ENCODE measurements around the gene LMAN2L. TPM values are rescaled to one million over a fixed set of nuclear protein-coding genes. Genes with fewer than 3 reads are reported as not detected.
A peak's percentile ranks its signal among the peaks of the same experiment; 100 is the strongest.

LMAN2L gene
- total RNA-seq, 1 experiment from 2014 or later = 15.6 TPM

- Histone ChIP-seq H3K27ac (peak overlapping the region; percentile 82), H3K4me2 (peak overlapping the region; percentile 67), H3K79me2 (ENCODE audit: low read depth) (no peaks in the 10 kb centered on the region), H3K4me1 (replicated peaks; ENCODE audit: insufficient read depth) (peaks cover 19% of the 10 kb centered on the region), H3K27me3 (ENCODE audit: insufficient read depth, low read depth) (no peaks in the 10 kb centered on the region), H3K36me3 (ENCODE audit: low read depth) (0 out of 2 replicates have a peak, but pooled peaks cover 4% of the 10 kb centered on the region), H3K9me2 (ENCODE audit: insufficient read depth) (no peaks in the 10 kb centered on the region), H4K20me1 (ENCODE audit: insufficient read depth) (no peaks in the 10 kb centered on the region), H3K9me3 (ENCODE audit: insufficient read depth, low read depth) (peaks cover 17% of the 10 kb centered on the region), H2AFZ (peak overlapping the region; percentile 65), H3K4me3 (peak overlapping the region; percentile 23; the same call in 1 of the 2 replicates), H3F3A (ENCODE audit: insufficient read depth, low read depth) (peaks cover 25% of the 10 kb centered on the region)
- TF ChIP-seq CTCF (conservative IDR thresholded peaks at IDR 0.05) (no peak), EZH2 (IDR thresholded peaks at IDR 0.05; ENCODE audit: low read depth) (no peak)
- DNase-seq = peak in 1 of 2 experiments; percentile 47
- CTCF ChIA-PET = no interaction called here
- BruUV-seq (replicated peaks) = no TSS peak
- intact Hi-C loops (cut with micrococcal nuclease; ENCODE audit: unreplicated experiment) = no loop called here
- POLR2A ChIA-PET (ENCODE audit: unreplicated experiment) = interaction anchor here (0.6 to 1.2 kb wide), 4 partner anchors 27 to 263 kb away, joined by 4 to 14 read pairs (median 10); partner anchors contain the start of gene CNNM4
Measured at GRCh38 chr2:96664366-96664925, 75.4 kb downstream of the LMAN2L start.

DNA sequence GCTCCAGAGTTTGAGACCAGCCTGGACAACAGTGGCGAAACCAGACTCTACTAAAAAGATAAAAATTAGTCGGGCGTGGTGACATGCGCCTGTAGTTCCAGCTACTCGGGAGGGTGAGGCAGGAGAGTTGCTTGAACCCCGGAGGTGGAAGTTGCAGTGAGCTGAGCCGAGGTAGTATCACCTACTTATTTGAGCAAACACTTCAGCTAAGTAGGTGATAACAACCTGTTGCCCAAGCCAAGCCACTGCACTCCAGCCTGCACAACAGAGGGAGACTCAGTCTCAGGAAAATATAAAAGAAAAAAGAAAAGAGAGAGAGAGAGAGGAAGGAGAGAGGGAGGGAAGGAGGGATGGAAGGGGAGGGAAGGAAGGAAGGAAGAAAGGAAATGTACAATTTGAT lies 76.0 kb downstream of the LMAN2L start:
- BruUV-seq (replicated peaks) = no TSS peak
- peaks cover 17% of the 10 kb centered on the region for H3K9me3 ChIP-seq (ENCODE audit: insufficient read depth, low read depth)
- DNase-seq = no peak
- intact Hi-C loops (cut with micrococcal nuclease; ENCODE audit: unreplicated experiment) = no loop called here
- no peaks in the 10 kb centered on the region for H3K79me2 ChIP-seq (ENCODE audit: low read depth)
- no peaks in the 10 kb centered on the region for H3K9me2 ChIP-seq (ENCODE audit: insufficient read depth)
- H2AFZ ChIP-seq = no peak overlapping the region
- TF ChIP-seq CTCF (conservative IDR thresholded peaks at IDR 0.05) (no peak), EZH2 (IDR thresholded peaks at IDR 0.05; ENCODE audit: low read depth) (no peak)
- H3K4me2 ChIP-seq = no peak overlapping the region
- H3F3A ChIP-seq (ENCODE audit: insufficient read depth, low read depth) = peaks cover 25% of the 10 kb centered on the region
- ChIA-PET CTCF (no interaction called here), POLR2A (ENCODE audit: unreplicated experiment) (interaction anchor here (0.6 kb wide), 1 partner anchor 250 kb away, joined by 4 read pairs; no protein-coding TSS in a partner anchor)
- peaks cover 19% of the 10 kb centered on the region for H3K4me1 ChIP-seq (replicated peaks; ENCODE audit: insufficient read depth)
- H4K20me1 ChIP-seq (ENCODE audit: insufficient read depth) = no peaks in the 10 kb centered on the region
- H3K27ac ChIP-seq = peak overlapping the region; percentile 82
- no peaks in the 10 kb centered on the region for H3K27me3 ChIP-seq (ENCODE audit: insufficient read depth, low read depth)
- H3K36me3 ChIP-seq (ENCODE audit: low read depth) = 0 out of 2 replicates have a peak, but pooled peaks cover 4% of the 10 kb centered on the region
- peak overlapping the region; percentile 23; the same call in 1 of the 2 replicates for H3K4me3 ChIP-seq

DNA sequence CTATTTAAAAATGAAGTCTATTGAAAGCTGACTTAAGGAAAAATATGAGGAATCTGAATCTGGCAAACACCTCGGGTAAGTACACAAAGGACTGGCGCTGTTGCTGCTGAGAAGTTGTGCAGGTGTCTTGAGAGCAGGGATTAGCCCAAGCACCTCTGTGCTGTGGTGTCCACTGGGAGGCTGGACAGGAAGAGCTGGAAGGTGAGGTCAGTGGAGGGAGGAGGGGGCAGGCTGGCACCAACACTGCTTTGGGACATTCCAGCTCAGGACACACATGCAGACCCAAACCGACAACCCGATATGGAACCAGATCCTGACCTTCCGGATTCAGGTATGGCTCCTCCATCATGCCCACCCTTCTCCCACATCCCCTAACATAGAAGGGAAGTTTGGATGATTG lies 76.7 kb downstream of the LMAN2L start:
- Histone ChIP-seq H3K4me2 (no peak overlapping the region), H3K4me1 (replicated peaks; ENCODE audit: insufficient read depth) (peaks cover 19% of the 10 kb centered on the region), H3K79me2 (ENCODE audit: low read depth) (no peaks in the 10 kb centered on the region), H3K9me2 (ENCODE audit: insufficient read depth) (no peaks in the 10 kb centered on the region), H3K36me3 (ENCODE audit: low read depth) (0 out of 2 replicates have a peak, but pooled peaks cover 4% of the 10 kb centered on the region), H4K20me1 (ENCODE audit: insufficient read depth) (no peaks in the 10 kb centered on the region), H2AFZ (no peak overlapping the region), H3K4me3 (no peak overlapping the region), H3K9me3 (ENCODE audit: insufficient read depth, low read depth) (peaks cover 17% of the 10 kb centered on the region), H3K27ac (no peak overlapping the region), H3K27me3 (ENCODE audit: insufficient read depth, low read depth) (no peaks in the 10 kb centered on the region), H3F3A (ENCODE audit: insufficient read depth, low read depth) (peaks cover 25% of the 10 kb centered on the region)
- no peak for DNase-seq
- TF ChIP-seq CTCF (conservative IDR thresholded peaks at IDR 0.05) (no peak), EZH2 (IDR thresholded peaks at IDR 0.05; ENCODE audit: low read depth) (no peak)
- ChIA-PET CTCF (no interaction called here), POLR2A (ENCODE audit: unreplicated experiment) (no interaction called here)
- no TSS peak for BruUV-seq (replicated peaks)
- intact Hi-C loops (cut with micrococcal nuclease; ENCODE audit: unreplicated experiment) = no loop called here
